OCI-LY7 (cell line): Measurements from ENCODE around the gene STAB1. TPM values are rescaled to one million over a fixed set of nuclear protein-coding genes. Genes with fewer than 3 reads are reported as not detected.

Source experiments
- BruUV-seq: library from RNA; stranded (reverse); fragments of 400-500 nt; replicated peaks from 2 replicates; lab custom pipeline; 2021; lab: Mats Ljungman, UMichigan
- CTCF ChIA-PET: fragments of 300-600 bp; sonication (Branson Sonifier 250); formaldehyde crosslinking; loops from one replicate; lab custom pipeline; 2022; ENCODE audit warnings: antibody characterized with exemption; ENCODE audit not compliant: unreplicated experiment; lab: Charles Lee
- POLR2A ChIA-PET: fragments of 300-600 bp; sonication (Branson Sonifier 250); formaldehyde crosslinking; loops from one replicate; lab custom pipeline; 2022; ENCODE audit warnings: antibody characterized with exemption; lab: Charles Lee
- DNase-seq: peaks from one replicate; pipeline ENCODE4 v3.0.0-alpha.2; 2015; ENCODE audit warnings: low spot score
- H2AFZ ChIP-seq: fragments of 200-600 bp; sonication (generic), shearing (Covaris generic); 2 replicates; pipeline ENCODE4 v1.6.1; 2014; ENCODE audit warnings: mild to moderate bottlenecking, antibody characterized with exemption, low read length, moderate library complexity
- H3K27ac ChIP-seq: fragments of 200-600 bp; sonication (generic); 2 replicates; pipeline ENCODE4 v1.5.1; 2014; ENCODE audit warnings: mixed run types, low read depth, mild to moderate bottlenecking, moderate library complexity, low read length, inconsistent platforms; ENCODE audit not compliant: poor library complexity, severe bottlenecking
- H3K36me3 ChIP-seq: fragments of 200-600 bp; sonication (generic); 2 replicates; pipeline ENCODE4 v1.6.1; 2014; ENCODE audit warnings: mild to moderate bottlenecking, antibody characterized with exemption, low read length, moderate library complexity, mixed read lengths; ENCODE audit not compliant: insufficient read depth
- H3K4me1 ChIP-seq: fragments of 200-600 bp; sonication (generic); 2 replicates; pipeline ENCODE4 v1.5.1; 2014; ENCODE audit warnings: mild to moderate bottlenecking, low read length; ENCODE audit not compliant: insufficient read depth, poor library complexity, severe bottlenecking
- H3K4me2 ChIP-seq: fragments of 200-600 bp; sonication (generic); 2 replicates; pipeline ENCODE4 v1.6.1; 2014; ENCODE audit warnings: mild to moderate bottlenecking, low read length
- H3K4me3 ChIP-seq: fragments of 200-600 bp; sonication (generic); 2 replicates; pipeline ENCODE4 v1.5.1; 2014; ENCODE audit warnings: mild to moderate bottlenecking, low read depth, low read length; ENCODE audit not compliant: poor library complexity, severe bottlenecking
- H3K79me2 ChIP-seq: fragments of 200-600 bp; sonication (generic); 2 replicates; pipeline ENCODE4 v1.6.1; 2016; ENCODE audit warnings: low read depth, mild to moderate bottlenecking, low read length, moderate library complexity, mixed read lengths; ENCODE audit not compliant: insufficient read depth
- H3K9me2 ChIP-seq: fragments of 200-600 bp; sonication (generic); 2 replicates; pipeline ENCODE4 v1.6.1; 2016; ENCODE audit warnings: mild to moderate bottlenecking, low read length, mixed read lengths; ENCODE audit not compliant: insufficient read depth
- H3K9me3 ChIP-seq: fragments of 200-600 bp; sonication (generic); 2 replicates; pipeline ENCODE4 v1.6.1; 2014; ENCODE audit warnings: mild to moderate bottlenecking, mixed run types, low read length, mixed read lengths
- H4K20me1 ChIP-seq: fragments of 200-600 bp; sonication (generic); 2 replicates; pipeline ENCODE4 v1.6.1; 2014; ENCODE audit warnings: mild to moderate bottlenecking, antibody characterized with exemption, low read length, moderate library complexity, mixed read lengths; ENCODE audit not compliant: insufficient read depth
- EZH2phosphoT487 ChIP-seq: fragments of 200-600 bp; sonication (generic); IDR thresholded peaks from 2 replicates; pipeline ENCODE4 v1.6.1; 2018; ENCODE audit warnings: low read depth, borderline replicate concordance, mild to moderate bottlenecking, mixed run types, antibody characterized with exemption, low read length, moderate library complexity, mixed read lengths
- intact Hi-C: fragments of 100-400 bp; cut with micrococcal nuclease; formaldehyde crosslinking; loops from one replicate; pipeline ENCODE4 v1.10.0; 2022; ENCODE audit not compliant: unreplicated experiment
- total RNA-seq, 2 experiments: library from RNA; depleted of rRNA in 1 of 2; stranded (reverse); fragments of >200 nt in 1 of 2; shearing (Covaris generic) in 1 of 2; gene quantifications; 2 replicates each; pipeline ENCODE4 v1.2.3, GENCODE V29; 2014 to 2022
- TF ChIP-seq, protein P1 (sequence below): fragments of 200-600 bp; sonication (generic); conservative IDR thresholded peaks from 2 replicates; pipeline ENCODE4 v1.5.1; 2014; ENCODE audit warnings: mild to moderate bottlenecking, antibody characterized with exemption, low read length, moderate library complexity, mixed read lengths

STAB1 gene
- total RNA-seq, 2 experiments from 2014 or later: not detected

DNA sequence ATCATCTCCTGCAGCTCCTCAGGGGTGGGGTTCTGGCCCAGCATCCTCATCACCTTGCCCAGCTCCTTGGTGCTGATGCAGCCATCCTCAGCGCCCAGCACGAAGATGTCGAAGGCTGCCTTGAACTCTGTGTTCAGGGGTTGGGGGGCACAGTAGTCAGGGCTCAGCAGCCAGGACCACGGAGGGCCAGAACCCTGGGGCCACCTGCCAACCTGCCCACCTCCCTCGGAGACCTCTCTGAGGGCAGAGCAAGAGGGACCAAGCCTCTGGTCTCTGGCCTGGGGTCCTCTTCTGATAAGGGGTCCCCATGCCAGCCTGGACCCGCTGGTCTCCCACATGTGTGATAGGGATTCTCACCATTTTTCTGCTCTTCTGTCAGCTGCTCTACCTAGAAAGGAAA is 43.0 kb upstream of the STAB1 start:
- ChIA-PET POLR2A (no interaction called here), CTCF (no interaction called here)
- no peak for DNase-seq
- Histone ChIP-seq H3K4me3 (no peak overlapping the region), H3K9me3 (no peaks in the 10 kb centered on the region), H3K9me2 (no peaks in the 10 kb centered on the region), H3K4me2 (no peak overlapping the region), H3K4me1 (peaks cover 28% of the 10 kb centered on the region), H3K27ac (no peak overlapping the region), H4K20me1 (no peaks in the 10 kb centered on the region), H3K79me2 (peaks cover 13% of the 10 kb centered on the region; the same call in 1 of the 2 replicates), H2AFZ (no peak overlapping the region), H3K36me3 (no peaks in the 10 kb centered on the region)
- TF ChIP-seq EZH2phosphoT487: no peak
- TF ChIP-seq, protein P1, sequence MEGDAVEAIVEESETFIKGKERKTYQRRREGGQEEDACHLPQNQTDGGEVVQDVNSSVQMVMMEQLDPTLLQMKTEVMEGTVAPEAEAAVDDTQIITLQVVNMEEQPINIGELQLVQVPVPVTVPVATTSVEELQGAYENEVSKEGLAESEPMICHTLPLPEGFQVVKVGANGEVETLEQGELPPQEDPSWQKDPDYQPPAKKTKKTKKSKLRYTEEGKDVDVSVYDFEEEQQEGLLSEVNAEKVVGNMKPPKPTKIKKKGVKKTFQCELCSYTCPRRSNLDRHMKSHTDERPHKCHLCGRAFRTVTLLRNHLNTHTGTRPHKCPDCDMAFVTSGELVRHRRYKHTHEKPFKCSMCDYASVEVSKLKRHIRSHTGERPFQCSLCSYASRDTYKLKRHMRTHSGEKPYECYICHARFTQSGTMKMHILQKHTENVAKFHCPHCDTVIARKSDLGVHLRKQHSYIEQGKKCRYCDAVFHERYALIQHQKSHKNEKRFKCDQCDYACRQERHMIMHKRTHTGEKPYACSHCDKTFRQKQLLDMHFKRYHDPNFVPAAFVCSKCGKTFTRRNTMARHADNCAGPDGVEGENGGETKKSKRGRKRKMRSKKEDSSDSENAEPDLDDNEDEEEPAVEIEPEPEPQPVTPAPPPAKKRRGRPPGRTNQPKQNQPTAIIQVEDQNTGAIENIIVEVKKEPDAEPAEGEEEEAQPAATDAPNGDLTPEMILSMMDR: no peak
- no TSS peak for BruUV-seq
- intact Hi-C loops: no loop called here

DNA sequence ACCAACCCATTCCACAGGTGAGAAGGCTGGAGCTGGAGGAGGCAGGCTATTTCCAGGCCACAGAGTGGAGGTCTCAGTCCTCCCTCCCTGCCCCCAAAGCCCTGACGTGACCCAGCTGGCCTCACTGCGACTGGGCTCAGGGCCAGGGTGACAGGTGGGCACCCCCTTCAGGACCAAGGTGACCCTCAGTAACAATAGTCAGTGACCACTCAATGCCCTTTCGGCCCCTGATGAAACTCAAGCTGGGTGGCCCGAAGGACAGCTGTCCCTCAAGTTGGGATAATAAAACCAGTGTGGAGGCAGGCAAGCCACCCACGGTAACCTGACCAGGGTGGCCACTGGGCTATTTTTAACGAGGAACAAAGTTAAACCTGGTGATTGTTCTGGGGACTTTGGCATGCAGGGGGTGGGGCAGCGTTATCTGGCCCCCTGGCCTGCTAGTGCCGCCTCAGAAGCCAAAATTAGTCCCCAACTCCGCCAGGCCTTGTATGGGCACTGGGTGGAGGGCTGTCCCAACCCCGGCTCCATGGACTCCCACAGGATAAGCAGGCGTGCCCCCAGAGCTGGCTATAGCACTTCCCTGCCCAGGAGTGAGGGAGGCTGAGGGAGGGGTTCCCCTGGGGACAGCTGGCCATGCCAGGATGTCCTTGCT is 42.4 kb upstream of the STAB1 start:
- H2AFZ ChIP-seq: no peak overlapping the region
- H3K4me3 ChIP-seq: no peak overlapping the region
- no peak overlapping the region for H3K27ac ChIP-seq
- peaks cover 4% of the 10 kb centered on the region; the same call in 1 of the 2 replicates for H3K36me3 ChIP-seq
- POLR2A ChIA-PET: interaction anchor here (1.2 kb wide), 1 partner anchor 34 kb away, joined by 5 read pairs; no protein-coding TSS in a partner anchor
- peaks cover 13% of the 10 kb centered on the region; the same call in 1 of the 2 replicates for H3K79me2 ChIP-seq
- CTCF ChIA-PET: no interaction called here
- no peaks in the 10 kb centered on the region for H3K9me2 ChIP-seq
- no peak for DNase-seq
- intact Hi-C loops: no loop called here
- H3K9me3 ChIP-seq: no peaks in the 10 kb centered on the region
- no peaks in the 10 kb centered on the region for H4K20me1 ChIP-seq
- H3K4me2 ChIP-seq: no peak overlapping the region
- no TSS peak for BruUV-seq
- peaks cover 31% of the 10 kb centered on the region for H3K4me1 ChIP-seq
- TF ChIP-seq, protein P1: no peak
- TF ChIP-seq EZH2phosphoT487: no peak
